ENCODE data around the gene PPP3CA. TPM values are rescaled to one million over a fixed set of nuclear protein-coding genes. Genes with fewer than 3 reads are reported as not detected.

Gene PPP3CA
- total RNA-seq, 1 experiment from 2014 or later = 133 TPM

GRCh38 chr4:100984901-100985300, 362.4 kb downstream of the PPP3CA start:
- CTCF ChIA-PET = no interaction called here
- TF ChIP-seq FOSL1 (IDR thresholded peaks at IDR 0.05; ENCODE audit: low read depth) (no peak), JUND (IDR thresholded peaks at IDR 0.05) (no peak), RAD21 (IDR thresholded peaks at IDR 0.05; ENCODE audit: low read depth) (no peak), ZFX (IDR thresholded peaks at IDR 0.05) (no peak), POLR2A (IDR thresholded peaks at IDR 0.05; ENCODE audit: borderline replicate concordance, extremely low read depth, insufficient read depth, insufficient read length) (no peak), CEBPB (IDR thresholded peaks at IDR 0.05; ENCODE audit: low read depth) (no peak), EZH2 (IDR thresholded peaks at IDR 0.05) (no peak), REST (IDR thresholded peaks at IDR 0.05; ENCODE audit: low read depth) (no peak), YY1 (IDR thresholded peaks at IDR 0.05; ENCODE audit: extremely low read depth, insufficient replicate concordance, low read depth, low read length) (no peak)
- Histone ChIP-seq H3K4me1 (ENCODE audit: control insufficient read depth in 1 of 2, insufficient read depth in 2 of 2, low read length in 2 of 2) (peaks cover 0 to 13% of the 10 kb centered on the region in 2 experiments; a peak in 2 of 4 replicates), H2AFZ (ENCODE audit: low read depth, low read length, poor library complexity, severe bottlenecking) (peak overlapping the region; percentile 19), H3K36me3 (ENCODE audit: control insufficient read depth in 1 of 2, insufficient read depth in 2 of 2, low read length in 2 of 2) (no peaks in the 10 kb centered on the region), H3K9me3 (ENCODE audit: control insufficient read depth in 1 of 2, insufficient read depth in 1 of 2, low read depth in 1 of 2, low read length in 2 of 2) (no peaks in the 10 kb centered on the region), H3K27me3 (ENCODE audit: insufficient read depth, low read length) (no peaks in the 10 kb centered on the region), H3K9me2 (ENCODE audit: insufficient read depth) (peaks cover 6% of the 10 kb centered on the region; the same call in 1 of the 2 replicates), H3K4me3 (replicated peaks in 1 of 2; ENCODE audit: low read depth in 1 of 2, low read length in 2 of 2) (no peak overlapping the region), H3K27ac (ENCODE audit: low read depth, low read length) (no peak overlapping the region), H3K9ac (ENCODE audit: low read length) (no peak overlapping the region), H3K79me2 (ENCODE audit: insufficient read depth, low read length) (no peaks in the 10 kb centered on the region), H4K20me1 (ENCODE audit: insufficient read depth) (no peaks in the 10 kb centered on the region), H3K4me2 (ENCODE audit: low read length) (no peak overlapping the region)
- BruUV-seq (replicated peaks) = no TSS peak
- intact Hi-C loops (cut with micrococcal nuclease) = no loop called here
- ATAC-seq (no peak), DNase-seq (ENCODE audit: low read depth, low spot score) (no peak)
- RAD21 ChIA-PET (ENCODE audit: low non-redundant PET in 1 of 2, low total read pairs in 2 of 2, uncharacterized antibody in 2 of 2, unreplicated experiment in 2 of 2) = no interaction called here
- POLR2A ChIA-PET = no interaction called here

Data from HCT116 (cell line).